SK-N-MC (cell line): ENCODE results near the gene APH1B.

Experiments
- EZH2 ChIP-seq: fragments of 200-600 bp; sonication (generic); IDR thresholded peaks from one replicate; pipeline ENCODE4 v1.6.1; 2017; ENCODE audit warnings: antibody characterized with exemption
- FOXP2 ChIP-seq: optimal IDR thresholded peaks from 2 replicates; pipeline ENCODE3; 2011; ENCODE audit warnings: mild to moderate bottlenecking, moderate library complexity; ENCODE audit not compliant: insufficient read depth; ENCODE audit errors: extremely low read length, control extremely low read depth
- POLR2AphosphoS5 ChIP-seq: IDR thresholded peaks from 2 replicates; pipeline ENCODE4 v1.6.1; 2012; ENCODE audit warnings: mild to moderate bottlenecking, low read depth, low read length, borderline replicate concordance

DNA sequence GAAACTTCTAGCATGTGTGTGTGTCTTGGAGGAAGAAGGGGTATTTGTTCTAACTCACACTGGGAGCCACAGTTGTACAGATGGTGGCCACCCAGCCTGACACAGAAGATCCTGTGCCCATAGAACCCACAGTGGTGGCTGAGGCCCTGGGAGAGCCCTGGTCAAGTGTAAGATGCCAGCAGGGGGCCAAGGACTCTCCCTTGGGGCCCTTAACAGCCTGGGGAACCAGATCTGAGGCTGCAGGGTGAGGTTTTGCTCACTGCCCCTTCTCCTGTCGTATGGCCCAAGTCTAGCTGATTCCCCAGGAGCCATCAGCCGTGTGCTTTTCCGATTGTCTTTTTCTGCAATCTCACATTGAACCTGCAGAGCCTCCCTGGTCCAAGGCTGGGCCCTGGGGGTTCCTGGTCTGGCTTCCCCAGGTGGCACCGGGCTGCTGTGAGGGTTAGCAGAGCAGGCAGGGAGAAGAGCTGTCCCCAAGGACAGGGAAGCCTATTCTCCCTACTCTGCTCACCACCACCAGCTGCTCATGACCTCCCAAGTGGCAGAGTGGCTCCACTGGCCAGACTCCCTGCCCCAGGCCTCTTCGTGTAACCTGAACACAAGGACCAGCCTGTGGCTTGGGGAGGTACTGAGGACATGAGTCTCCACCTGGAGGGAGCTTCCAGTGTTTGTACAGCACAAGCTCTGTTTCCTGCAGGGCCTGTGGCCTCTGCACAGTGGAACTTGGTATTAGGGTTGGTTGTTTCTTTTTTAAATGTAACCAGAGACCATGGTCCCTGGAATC is 52.4 kb downstream of the APH1B start:
- TF ChIP-seq POLR2AphosphoS5 (no peak), EZH2 (no peak), FOXP2 (no peak)
